Measurements from ENCODE around the gene ZNF2. TPM values are rescaled to one million over a fixed set of nuclear protein-coding genes. Genes with fewer than 3 reads are reported as not detected.

ZNF2 gene
- total and polyA plus RNA-seq, 2 experiments from 2014 or later = 2.0 to 2.5 TPM

GRCh38 chr2:95143838-95144237 is 21.8 kb upstream of the ZNF2 start (continued):
- no peak for TF ChIP-seq ZNF462 (CRISPR knock-in tag; IDR thresholded peaks at IDR 0.05)
- TF ChIP-seq JUNB (IDR thresholded peaks at IDR 0.05; ENCODE audit: unreplicated experiment) = no peak
- TF ChIP-seq STAT1 (IDR thresholded peaks at IDR 0.05; ENCODE audit: unreplicated experiment) = no peak
- no peak for TF ChIP-seq ZNF114 (CRISPR knock-in tag; IDR thresholded peaks at IDR 0.05)

GRCh38 chr2:95149397-95149984 is 16.1 kb upstream of the ZNF2 start:
- no peaks in the 10 kb centered on the region for H3K4me1 Mint-ChIP-seq
- Histone ChIP-seq H2AFZ (no peak overlapping the region), H3K4me3 (no peak overlapping the region), H3K9me2 (ENCODE audit: insufficient read depth) (no peaks in the 10 kb centered on the region), H3F3A (replicated peaks; ENCODE audit: low read depth) (no peaks in the 10 kb centered on the region), H3K4me2 (no peak overlapping the region), H3K27me3 (ENCODE audit: insufficient read depth) (no peaks in the 10 kb centered on the region), H3K36me3 (ENCODE audit: insufficient read depth) (peaks cover 37% of the 10 kb centered on the region), H4K20me1 (replicated peaks; ENCODE audit: insufficient read depth) (no peaks in the 10 kb centered on the region), H3K27ac (ENCODE audit: low read depth) (no peak overlapping the region), H3K4me1 (ENCODE audit: insufficient read depth) (no peaks in the 10 kb centered on the region), H3K79me2 (replicated peaks; ENCODE audit: insufficient read depth) (no peaks in the 10 kb centered on the region)
- H3K27ac Mint-ChIP-seq = no peak overlapping the region
- H3K9me3 Mint-ChIP-seq = peaks cover 88% of the 10 kb centered on the region
- H3K36me3 Mint-ChIP-seq (ENCODE audit: low read depth) = peaks cover 96% of the 10 kb centered on the region
- ATAC-seq = no peak
- peaks cover 3% of the 10 kb centered on the region for H3K27me3 Mint-ChIP-seq (ENCODE audit: insufficient read depth, low read depth, poor library complexity)
- DNase-seq (ENCODE audit: low spot score) = no peak
- H3K4me3 Mint-ChIP-seq = no peak overlapping the region
- no peak for TF ChIP-seq POLR2AphosphoS5 (IDR thresholded peaks at IDR 0.05; ENCODE audit: low read depth)
- no peak for TF ChIP-seq ZNF114 (CRISPR knock-in tag; IDR thresholded peaks at IDR 0.05)
- TF ChIP-seq EZH2 (IDR thresholded peaks at IDR 0.05; ENCODE audit: low read depth, unreplicated experiment) = no peak
- no peak for TF ChIP-seq CTCF (conservative IDR thresholded peaks at IDR 0.05; ENCODE audit: low read depth in 2 of 2)
- TF ChIP-seq ETS1 (IDR thresholded peaks at IDR 0.05) = no peak
